Heart left ventricle (tissue), 13 donors: ENCODE data around the gene SPRED3.
"Not testable (repeated sequence)": the region's sequence is repeated elsewhere in the genome, so short reads cannot be mapped to it uniquely, and the experiment has no call there.

ENCODE experiments used
- POLR2A ChIP-seq, 2 donors: fragments of 450-650 bp; IDR thresholded peaks; one replicate each; pipeline ENCODE4 v1.6.1; 2017; ENCODE audit warnings: antibody characterized with exemption in 2 of 2, mild to moderate bottlenecking in 2 of 2, moderate library complexity in 2 of 2
- TF ChIP-seq, protein P1 (sequence below), 12 donors: fragments of 200-600 bp; sonication (generic) in 4 of 12; IDR thresholded peaks; one replicate each; pipeline versions ENCODE4 v1.5.0 to v1.8.0; 2018 to 2022; ENCODE audit warnings: antibody characterized with exemption in 12 of 12, mild to moderate bottlenecking in 5 of 12
- donor health status: ischemic (EF 13 %, LVEDD 7.1; RV severe dilation, severe dysfunction).
- donor health status: DM: no; HTN: yes; CAD: no.
- donor health status: DM: no; HTN: no; CAD: no.
- donor health status: ischemic (EF 25% LVEDD 6.9; RV normal size, moderate dysfunction).
- donor health status: ischemic (EF 25% LVEDD 5.7; RV mildly dilated, moderate dysfunction).
- donor health status: ischemic (EF 35%, LVEDD 5.7; RV mildly dilated, moderate dysfunction).
- donor health status: nonischemic (EF 11% LVEDD 7.7; RV severe dilation, severe dysfunction).
- donor health status: DM: yes; HTN: yes; CAD: no.
- donor health status: PGD.
- donor health status: ischemic (EF 29% LVEDD 5.4; RV normal size, mild dysfunction).
- donor health status: nonischemic (EF 23%, LVEDD 6.1; RV moderate dilation, normal function).

DNA sequence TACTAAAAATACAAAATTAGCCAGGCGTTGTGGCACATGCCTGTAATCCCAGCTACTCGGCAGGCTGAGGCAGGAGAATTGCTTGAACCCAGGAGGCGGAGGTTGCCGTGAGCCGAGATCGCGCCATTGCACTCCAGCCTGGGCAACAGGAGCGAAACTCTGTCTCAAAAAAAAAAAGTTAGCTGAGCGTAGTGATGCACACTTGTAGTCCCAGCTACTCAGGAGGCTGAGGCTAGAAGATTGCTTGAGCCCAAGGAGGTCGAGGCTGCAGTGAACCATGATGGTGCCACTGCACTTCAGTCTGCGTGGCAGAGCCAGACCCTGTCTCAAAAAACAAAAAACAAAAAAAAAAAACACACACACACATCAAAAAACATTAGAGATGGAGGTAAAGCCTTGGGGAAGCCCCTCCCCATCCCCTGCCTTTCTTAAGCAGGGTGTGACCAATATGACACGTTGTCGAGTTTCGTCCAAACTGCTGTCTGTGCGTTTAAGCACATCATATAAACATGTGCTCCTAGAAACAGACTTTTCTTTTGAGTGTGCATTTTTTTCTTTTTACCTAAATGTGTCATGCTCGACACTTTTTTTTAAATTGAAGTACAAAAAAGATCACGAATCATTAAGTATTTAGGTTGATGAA, 38.7 kb downstream of the SPRED3 start:
- TF ChIP-seq, protein P1, sequence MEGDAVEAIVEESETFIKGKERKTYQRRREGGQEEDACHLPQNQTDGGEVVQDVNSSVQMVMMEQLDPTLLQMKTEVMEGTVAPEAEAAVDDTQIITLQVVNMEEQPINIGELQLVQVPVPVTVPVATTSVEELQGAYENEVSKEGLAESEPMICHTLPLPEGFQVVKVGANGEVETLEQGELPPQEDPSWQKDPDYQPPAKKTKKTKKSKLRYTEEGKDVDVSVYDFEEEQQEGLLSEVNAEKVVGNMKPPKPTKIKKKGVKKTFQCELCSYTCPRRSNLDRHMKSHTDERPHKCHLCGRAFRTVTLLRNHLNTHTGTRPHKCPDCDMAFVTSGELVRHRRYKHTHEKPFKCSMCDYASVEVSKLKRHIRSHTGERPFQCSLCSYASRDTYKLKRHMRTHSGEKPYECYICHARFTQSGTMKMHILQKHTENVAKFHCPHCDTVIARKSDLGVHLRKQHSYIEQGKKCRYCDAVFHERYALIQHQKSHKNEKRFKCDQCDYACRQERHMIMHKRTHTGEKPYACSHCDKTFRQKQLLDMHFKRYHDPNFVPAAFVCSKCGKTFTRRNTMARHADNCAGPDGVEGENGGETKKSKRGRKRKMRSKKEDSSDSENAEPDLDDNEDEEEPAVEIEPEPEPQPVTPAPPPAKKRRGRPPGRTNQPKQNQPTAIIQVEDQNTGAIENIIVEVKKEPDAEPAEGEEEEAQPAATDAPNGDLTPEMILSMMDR (IDR thresholded peaks at IDR 0.05) = not testable (repeated sequence)
- not testable (repeated sequence) for TF ChIP-seq POLR2A (IDR thresholded peaks at IDR 0.05)
